Endodermal cell (in vitro differentiated cells): ENCODE results near the gene NABP2. TPM values are rescaled to one million over a fixed set of nuclear protein-coding genes. Genes with fewer than 3 reads are reported as not detected.

Source experiments
- DNase-seq: peaks from one replicate; pipeline ENCODE4 v3.0.0-alpha.2; 2017
- H3K27ac ChIP-seq: 2 replicates; pipeline ENCODE4 v1.5.1; 2013; ENCODE audit warnings: mild to moderate bottlenecking, low read depth, low read length, moderate library complexity
- H3K27me3 ChIP-seq: 2 replicates; pipeline ENCODE4 v1.6.1; 2013; ENCODE audit warnings: mild to moderate bottlenecking, low read length, moderate library complexity; ENCODE audit not compliant: insufficient read depth, control insufficient read depth, poor library complexity, severe bottlenecking
- H3K36me3 ChIP-seq: 2 replicates; pipeline ENCODE4 v1.7.0; 2013; ENCODE audit warnings: mild to moderate bottlenecking, low read length, moderate library complexity; ENCODE audit not compliant: control insufficient read depth, insufficient read depth
- H3K4me1 ChIP-seq: one replicate; pipeline ENCODE4 v1.7.0; 2013; ENCODE audit warnings: low read length; ENCODE audit not compliant: control insufficient read depth, insufficient read depth
- H3K4me3 ChIP-seq: 2 replicates; pipeline ENCODE4 v1.5.1; 2013; ENCODE audit warnings: mild to moderate bottlenecking, low read length, moderate library complexity
- H3K9ac ChIP-seq: 2 replicates; pipeline ENCODE4 v1.6.1; 2013; ENCODE audit warnings: mild to moderate bottlenecking, low read length, moderate library complexity; ENCODE audit not compliant: poor library complexity, severe bottlenecking; ENCODE audit errors: extremely low read depth
- H3K9me3 ChIP-seq: 2 replicates; pipeline ENCODE4 v1.6.1; 2013; ENCODE audit warnings: mild to moderate bottlenecking, low read length, moderate library complexity; ENCODE audit not compliant: control insufficient read depth
- H3K27ac Mint-ChIP-seq: 2 replicates; pipeline ENCODE4 v1.8.0; 2020; ENCODE audit warnings: mixed read lengths
- H3K27me3 Mint-ChIP-seq: 2 replicates; pipeline ENCODE4 v1.8.0; 2021; ENCODE audit warnings: mild to moderate bottlenecking, mixed read lengths; ENCODE audit not compliant: insufficient read depth
- H3K36me3 Mint-ChIP-seq: 2 replicates; pipeline ENCODE4 v1.8.0; 2020; ENCODE audit warnings: low read depth, mixed read lengths
- H3K4me1 Mint-ChIP-seq: 2 replicates; pipeline ENCODE4 v1.8.0; 2020; ENCODE audit warnings: mixed read lengths
- H3K4me3 Mint-ChIP-seq: 2 replicates; pipeline ENCODE4 v1.8.0; 2020; ENCODE audit warnings: mild to moderate bottlenecking, moderate library complexity, mixed read lengths
- H3K9me3 Mint-ChIP-seq: 2 replicates; pipeline ENCODE4 v1.8.0; 2020; ENCODE audit warnings: mild to moderate bottlenecking, mixed read lengths
- WGBS, 2 experiments: methylation state at CpG; one replicate each; pipeline versions ENCODE4 v1.1.5 to v1.1.7; 2013; ENCODE audit warnings: missing lambda C conversion rate in 2 of 2, mixed read lengths in 1 of 2; ENCODE audit not compliant: insufficient coverage in 1 of 2, insufficient read length in 1 of 2; 5-methylcytosine and 5-hydroxymethylcytosine counted together
- total RNA-seq, 2 donors: library from RNA; stranded (reverse); fragmentation: NEBNext Ultra II Directional in 1 of 2; extraction: Animal tissue kit (Norgen Biotek cat#: 25700) in 1 of 2; gene quantifications; 2 replicates in 1 of 2; 3 replicates in 1 of 2; pipeline ENCODE4 v1.2.1, GENCODE V29; 2021
- TF ChIP-seq, protein P1 (sequence below): fragments of 200-600 bp; sonication (generic); conservative IDR thresholded peaks from 2 replicates; pipeline ENCODE4 v1.5.0; 2021; ENCODE audit warnings: antibody characterized with exemption, mild to moderate bottlenecking

Gene NABP2
- total RNA-seq, 2 donors from 2014 or later, result 27.0 to 35.1 TPM

DNA sequence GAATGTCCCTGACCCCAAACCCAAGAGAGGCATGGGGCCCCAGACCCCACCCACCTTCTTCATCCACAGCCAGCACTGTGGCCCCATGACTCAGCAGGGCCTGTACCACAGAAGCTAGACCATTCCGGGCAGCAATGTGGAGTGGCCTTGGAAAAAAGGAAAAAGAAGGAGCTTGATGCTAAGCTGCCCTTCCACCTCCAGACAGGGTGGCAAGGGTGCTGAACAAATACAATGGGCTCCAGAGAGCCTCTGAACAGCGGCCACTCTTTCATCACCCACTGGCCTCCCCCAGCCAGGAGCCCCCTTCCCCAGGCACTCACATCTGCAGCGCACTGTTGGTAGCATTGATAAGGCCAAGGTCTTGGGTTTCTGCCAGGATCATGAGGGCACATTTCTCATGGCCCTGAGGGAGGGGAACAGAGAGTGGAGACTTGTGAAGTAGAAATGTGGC, 19.6 kb downstream of the NABP2 start:
- Histone ChIP-seq H3K36me3 (peaks cover 74% of the 10 kb centered on the region), H3K9me3 (no peaks in the 10 kb centered on the region), H3K9ac (no peak overlapping the region), H3K4me3 (no peak overlapping the region), H3K27ac (no peak overlapping the region), H3K4me1 (no peaks in the 10 kb centered on the region), H3K27me3 (no peaks in the 10 kb centered on the region)
- H3K27me3 Mint-ChIP-seq, result no peaks in the 10 kb centered on the region
- no peak for DNase-seq
- H3K4me1 Mint-ChIP-seq, result no peaks in the 10 kb centered on the region
- WGBS, 2 experiments, result 93% methylated on average over 3 of the region's 3 CpGs; no CpG with 5 or more reads in 1 of the 2 experiments
- H3K27ac Mint-ChIP-seq, result no peak overlapping the region
- H3K36me3 Mint-ChIP-seq, result peaks cover 69% of the 10 kb centered on the region
- no peaks in the 10 kb centered on the region for H3K9me3 Mint-ChIP-seq
- no peak overlapping the region for H3K4me3 Mint-ChIP-seq
- TF ChIP-seq, protein P1, sequence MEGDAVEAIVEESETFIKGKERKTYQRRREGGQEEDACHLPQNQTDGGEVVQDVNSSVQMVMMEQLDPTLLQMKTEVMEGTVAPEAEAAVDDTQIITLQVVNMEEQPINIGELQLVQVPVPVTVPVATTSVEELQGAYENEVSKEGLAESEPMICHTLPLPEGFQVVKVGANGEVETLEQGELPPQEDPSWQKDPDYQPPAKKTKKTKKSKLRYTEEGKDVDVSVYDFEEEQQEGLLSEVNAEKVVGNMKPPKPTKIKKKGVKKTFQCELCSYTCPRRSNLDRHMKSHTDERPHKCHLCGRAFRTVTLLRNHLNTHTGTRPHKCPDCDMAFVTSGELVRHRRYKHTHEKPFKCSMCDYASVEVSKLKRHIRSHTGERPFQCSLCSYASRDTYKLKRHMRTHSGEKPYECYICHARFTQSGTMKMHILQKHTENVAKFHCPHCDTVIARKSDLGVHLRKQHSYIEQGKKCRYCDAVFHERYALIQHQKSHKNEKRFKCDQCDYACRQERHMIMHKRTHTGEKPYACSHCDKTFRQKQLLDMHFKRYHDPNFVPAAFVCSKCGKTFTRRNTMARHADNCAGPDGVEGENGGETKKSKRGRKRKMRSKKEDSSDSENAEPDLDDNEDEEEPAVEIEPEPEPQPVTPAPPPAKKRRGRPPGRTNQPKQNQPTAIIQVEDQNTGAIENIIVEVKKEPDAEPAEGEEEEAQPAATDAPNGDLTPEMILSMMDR, result no peak

DNA sequence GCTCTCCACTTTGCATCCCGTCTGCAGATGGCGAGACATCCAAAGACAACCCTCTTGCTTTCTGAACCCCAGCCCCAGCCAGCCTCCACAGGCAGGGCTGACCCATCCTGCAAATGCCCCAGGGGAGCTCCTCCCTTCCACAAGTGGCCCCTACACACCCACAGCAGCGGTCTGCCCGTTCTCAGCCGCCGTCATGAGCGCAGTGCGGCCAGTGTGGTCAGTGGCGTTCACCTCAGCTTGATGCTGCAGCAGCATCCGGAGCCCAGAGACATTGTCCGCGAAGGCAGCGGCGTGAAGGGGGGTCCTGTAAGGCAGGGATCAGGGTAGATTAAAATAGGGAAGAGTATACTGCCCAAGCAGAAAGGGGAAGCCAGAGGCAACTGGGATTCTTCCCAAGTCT, 20.4 kb downstream of the NABP2 start:
- no peaks in the 10 kb centered on the region for H3K27me3 Mint-ChIP-seq
- no peak for DNase-seq
- H3K27ac Mint-ChIP-seq, result no peak overlapping the region
- 92 to 93% methylated on average over 13 to 14 of the region's 14 CpGs for WGBS, 2 experiments
- Histone ChIP-seq H3K4me3 (no peak overlapping the region), H3K27ac (no peak overlapping the region), H3K36me3 (peaks cover 76% of the 10 kb centered on the region), H3K4me1 (no peaks in the 10 kb centered on the region), H3K27me3 (no peaks in the 10 kb centered on the region), H3K9me3 (no peaks in the 10 kb centered on the region), H3K9ac (no peak overlapping the region)
- H3K9me3 Mint-ChIP-seq, result no peaks in the 10 kb centered on the region
- H3K36me3 Mint-ChIP-seq, result peaks cover 74% of the 10 kb centered on the region
- TF ChIP-seq, protein P1, result no peak
- no peak overlapping the region for H3K4me3 Mint-ChIP-seq
- H3K4me1 Mint-ChIP-seq, result no peaks in the 10 kb centered on the region

DNA sequence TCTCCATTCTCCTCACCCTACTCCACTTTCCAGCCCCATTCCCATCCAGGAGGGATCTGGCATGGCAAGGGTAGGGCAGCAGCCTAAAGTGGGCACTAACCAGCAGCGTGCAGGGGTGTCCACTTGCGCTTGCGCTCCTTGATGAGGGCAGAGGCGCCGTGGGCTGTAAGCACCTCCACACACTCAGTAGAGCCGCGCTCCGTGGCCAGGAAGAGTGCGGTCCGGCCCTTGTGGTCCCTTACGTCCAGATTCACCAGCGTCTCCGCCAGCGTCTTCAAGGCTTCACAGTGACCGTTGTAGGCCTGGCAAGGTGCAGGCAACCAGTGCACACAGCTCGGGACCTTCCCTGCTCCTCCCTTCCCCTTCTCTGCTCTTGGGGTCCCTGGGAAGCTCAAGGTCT, 23.8 kb downstream of the NABP2 start:
- Histone ChIP-seq H3K4me3 (no peak overlapping the region), H3K27ac (no peak overlapping the region), H3K9me3 (no peaks in the 10 kb centered on the region), H3K36me3 (peaks cover 85% of the 10 kb centered on the region), H3K27me3 (no peaks in the 10 kb centered on the region), H3K9ac (no peak overlapping the region), H3K4me1 (no peaks in the 10 kb centered on the region)
- TF ChIP-seq, protein P1, result no peak
- Mint-ChIP-seq H3K36me3 (peaks cover 65% of the 10 kb centered on the region), H3K9me3 (no peaks in the 10 kb centered on the region), H3K27me3 (no peaks in the 10 kb centered on the region), H3K4me1 (no peaks in the 10 kb centered on the region), H3K4me3 (no peak overlapping the region), H3K27ac (no peak overlapping the region)
- no peak for DNase-seq
- 94 to 96% methylated on average over 16 of the region's 16 CpGs for WGBS, 2 experiments
